Measurements from ENCODE around the gene RSPO3.

RSPO3 gene

DNA sequence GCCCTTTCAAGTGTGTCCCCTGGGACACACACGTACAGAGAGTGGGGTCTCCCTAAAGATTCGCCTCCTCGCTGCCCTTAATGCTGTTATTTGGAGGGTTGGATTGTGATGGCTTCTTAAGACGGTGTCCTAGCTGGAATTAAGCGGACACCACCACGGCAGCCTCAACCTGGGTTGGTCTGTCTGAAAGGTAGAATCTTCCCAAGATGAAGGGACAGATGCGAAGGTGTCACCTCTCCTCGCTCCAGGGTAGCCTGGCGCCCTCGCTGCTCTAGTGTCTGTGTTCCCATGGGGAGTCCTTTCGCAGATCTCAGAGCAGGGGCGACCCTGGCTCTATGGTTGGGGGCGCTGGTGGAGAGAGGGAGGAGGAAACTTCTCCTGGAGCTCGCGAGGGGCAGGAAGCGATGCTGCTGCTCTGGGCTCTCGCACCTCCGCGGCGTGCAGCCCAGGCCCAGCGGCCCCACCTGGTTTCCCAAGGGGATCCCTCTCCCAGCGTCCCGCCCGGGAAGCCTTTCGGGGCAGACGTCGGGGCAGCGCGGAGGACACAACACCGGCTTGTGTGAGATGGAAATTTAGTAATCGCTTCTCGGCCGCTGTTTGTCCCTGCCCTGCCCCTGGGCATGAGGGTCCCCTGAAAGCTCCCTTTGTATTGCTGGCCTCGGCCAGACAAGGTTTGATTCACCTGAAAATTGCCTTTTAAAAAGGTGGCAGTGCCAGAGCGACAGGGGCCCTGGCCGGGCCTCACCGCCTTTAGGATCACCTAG lies 1.7 kb downstream of the RSPO3 start:
- TF ChIP-seq, protein P1, sequence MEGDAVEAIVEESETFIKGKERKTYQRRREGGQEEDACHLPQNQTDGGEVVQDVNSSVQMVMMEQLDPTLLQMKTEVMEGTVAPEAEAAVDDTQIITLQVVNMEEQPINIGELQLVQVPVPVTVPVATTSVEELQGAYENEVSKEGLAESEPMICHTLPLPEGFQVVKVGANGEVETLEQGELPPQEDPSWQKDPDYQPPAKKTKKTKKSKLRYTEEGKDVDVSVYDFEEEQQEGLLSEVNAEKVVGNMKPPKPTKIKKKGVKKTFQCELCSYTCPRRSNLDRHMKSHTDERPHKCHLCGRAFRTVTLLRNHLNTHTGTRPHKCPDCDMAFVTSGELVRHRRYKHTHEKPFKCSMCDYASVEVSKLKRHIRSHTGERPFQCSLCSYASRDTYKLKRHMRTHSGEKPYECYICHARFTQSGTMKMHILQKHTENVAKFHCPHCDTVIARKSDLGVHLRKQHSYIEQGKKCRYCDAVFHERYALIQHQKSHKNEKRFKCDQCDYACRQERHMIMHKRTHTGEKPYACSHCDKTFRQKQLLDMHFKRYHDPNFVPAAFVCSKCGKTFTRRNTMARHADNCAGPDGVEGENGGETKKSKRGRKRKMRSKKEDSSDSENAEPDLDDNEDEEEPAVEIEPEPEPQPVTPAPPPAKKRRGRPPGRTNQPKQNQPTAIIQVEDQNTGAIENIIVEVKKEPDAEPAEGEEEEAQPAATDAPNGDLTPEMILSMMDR (IDR thresholded peaks at IDR 0.05; ENCODE audit: low read length): no peak
- TF ChIP-seq EZH2 (IDR thresholded peaks at IDR 0.05; ENCODE audit: borderline replicate concordance, low read length): no peak

DNA sequence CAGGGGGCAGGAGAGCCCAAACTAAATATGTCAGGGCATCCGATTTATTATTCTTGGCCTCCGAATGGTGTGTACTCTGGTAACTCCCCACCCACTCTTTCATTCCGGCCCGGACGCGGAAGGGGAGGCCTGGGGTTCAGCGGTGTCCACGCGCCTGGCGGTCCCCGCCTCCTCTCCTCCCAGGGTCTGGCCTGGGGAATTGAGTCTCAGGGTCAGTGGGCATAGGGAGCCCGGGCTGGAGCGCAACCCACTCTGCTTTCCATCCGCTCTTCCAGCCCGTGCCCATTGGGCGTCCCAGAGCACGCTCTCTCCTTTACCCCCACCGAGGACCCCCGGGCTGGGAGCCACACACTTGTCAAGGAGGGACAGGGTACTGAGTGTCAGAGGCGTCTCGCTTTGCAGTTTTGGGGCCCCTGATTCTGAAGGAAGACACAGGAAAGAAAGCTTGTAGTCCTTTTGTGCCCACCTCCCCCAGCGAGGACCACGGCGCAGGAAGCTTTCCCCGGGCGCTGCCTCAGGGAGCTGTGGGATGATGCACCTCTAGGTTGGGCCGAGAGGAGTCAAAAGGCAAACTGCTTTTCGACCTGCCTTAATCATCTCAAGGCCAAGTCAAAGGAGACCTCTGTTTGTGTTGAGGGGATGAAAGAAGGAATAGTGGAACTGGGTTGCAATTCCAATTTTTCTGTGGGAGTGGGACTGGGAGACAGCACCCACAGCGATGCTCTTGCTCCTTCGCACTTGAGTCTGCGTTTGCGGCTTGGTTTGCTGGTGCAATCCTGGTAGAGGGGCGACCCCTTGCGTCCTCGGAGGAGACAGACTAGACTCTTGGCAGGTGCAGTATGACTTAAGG lies 2.5 kb downstream of the RSPO3 start:
- no peak overlapping the region for H3K9ac ChIP-seq (ENCODE audit: low read length)
- H2AFZ ChIP-seq (ENCODE audit: low read length): no peak overlapping the region
- no peak overlapping the region for H3K4me2 ChIP-seq (ENCODE audit: low read length)
- no peaks in the 10 kb centered on the region for H3K9me3 ChIP-seq (ENCODE audit: low read length)
- H3K27ac ChIP-seq (ENCODE audit: low read depth, low read length, poor library complexity, severe bottlenecking): no peak overlapping the region
- no peak for TF ChIP-seq EZH2 (IDR thresholded peaks at IDR 0.05; ENCODE audit: borderline replicate concordance, low read length)
- TF ChIP-seq, protein P1 (IDR thresholded peaks at IDR 0.05; ENCODE audit: low read length): peak; percentile 87
- H3K4me3 ChIP-seq (ENCODE audit: low read depth, low read length, poor library complexity, severe bottlenecking): no peak overlapping the region
- no peaks in the 10 kb centered on the region for H3K4me1 ChIP-seq (ENCODE audit: insufficient read depth, low read length, severe bottlenecking)
- no peaks in the 10 kb centered on the region for H3K27me3 ChIP-seq (ENCODE audit: insufficient read depth, low read length)
- H3F3A ChIP-seq (ENCODE audit: insufficient read depth, low read length): no peaks in the 10 kb centered on the region
- no peaks in the 10 kb centered on the region for H4K20me1 ChIP-seq (ENCODE audit: insufficient read depth, low read length)
- no peaks in the 10 kb centered on the region for H3K79me2 ChIP-seq (ENCODE audit: insufficient read depth, low read length)
- no peaks in the 10 kb centered on the region for H3K9me2 ChIP-seq (ENCODE audit: low read depth, low read length)
- H3K36me3 ChIP-seq (ENCODE audit: insufficient read depth, low read length): no peaks in the 10 kb centered on the region

More for the DNA sequence above, 1.7 kb downstream of the RSPO3 start:
- Histone ChIP-seq H3K9me2 (ENCODE audit: low read depth, low read length) (no peaks in the 10 kb centered on the region), H3K36me3 (ENCODE audit: insufficient read depth, low read length) (no peaks in the 10 kb centered on the region), H3K79me2 (ENCODE audit: insufficient read depth, low read length) (no peaks in the 10 kb centered on the region), H3K4me2 (ENCODE audit: low read length) (peak overlapping the region; percentile 52; the same call in 1 of the 2 replicates), H3K27me3 (ENCODE audit: insufficient read depth, low read length) (no peaks in the 10 kb centered on the region), H2AFZ (ENCODE audit: low read length) (no peak overlapping the region), H4K20me1 (ENCODE audit: insufficient read depth, low read length) (no peaks in the 10 kb centered on the region), H3K9me3 (ENCODE audit: low read length) (no peaks in the 10 kb centered on the region), H3K9ac (ENCODE audit: low read length) (no peak overlapping the region), H3K4me1 (ENCODE audit: insufficient read depth, low read length, severe bottlenecking) (no peaks in the 10 kb centered on the region), H3K4me3 (ENCODE audit: low read depth, low read length, poor library complexity, severe bottlenecking) (peak overlapping the region; percentile 35), H3F3A (ENCODE audit: insufficient read depth, low read length) (no peaks in the 10 kb centered on the region), H3K27ac (ENCODE audit: low read depth, low read length, poor library complexity, severe bottlenecking) (no peak overlapping the region)

DNA sequence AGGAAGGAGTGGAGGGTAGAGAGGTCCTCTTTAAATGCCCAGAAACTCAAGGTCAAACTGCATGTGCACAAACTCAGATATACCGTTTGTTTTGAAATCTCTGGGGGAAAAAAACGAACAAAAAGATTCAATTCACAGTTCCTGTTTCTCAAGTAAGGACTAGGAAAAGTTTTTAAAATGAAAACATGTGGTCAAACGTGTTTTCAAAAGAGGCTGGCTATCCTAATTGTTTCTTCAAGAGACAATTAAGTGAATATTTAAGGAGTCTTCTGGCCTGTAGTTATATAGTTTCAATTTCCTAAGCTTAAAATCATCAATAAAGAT lies 3.1 kb downstream of the RSPO3 start:
- no peaks in the 10 kb centered on the region for H3K9me2 ChIP-seq (ENCODE audit: low read depth, low read length)
- H3K4me1 ChIP-seq (ENCODE audit: insufficient read depth, low read length, severe bottlenecking): no peaks in the 10 kb centered on the region
- no peaks in the 10 kb centered on the region for H3K79me2 ChIP-seq (ENCODE audit: insufficient read depth, low read length)
- no peaks in the 10 kb centered on the region for H3K27me3 ChIP-seq (ENCODE audit: insufficient read depth, low read length)
- no peak overlapping the region for H3K4me3 ChIP-seq (ENCODE audit: low read depth, low read length, poor library complexity, severe bottlenecking)
- no peak overlapping the region for H3K9ac ChIP-seq (ENCODE audit: low read length)
- TF ChIP-seq EZH2 (IDR thresholded peaks at IDR 0.05; ENCODE audit: borderline replicate concordance, low read length): no peak
- TF ChIP-seq, protein P1 (IDR thresholded peaks at IDR 0.05; ENCODE audit: low read length): no peak
- H3K36me3 ChIP-seq (ENCODE audit: insufficient read depth, low read length): no peaks in the 10 kb centered on the region
- no peak overlapping the region for H3K4me2 ChIP-seq (ENCODE audit: low read length)
- H2AFZ ChIP-seq (ENCODE audit: low read length): no peak overlapping the region
- no peak overlapping the region for H3K27ac ChIP-seq (ENCODE audit: low read depth, low read length, poor library complexity, severe bottlenecking)
- no peaks in the 10 kb centered on the region for H3F3A ChIP-seq (ENCODE audit: insufficient read depth, low read length)
- no peaks in the 10 kb centered on the region for H3K9me3 ChIP-seq (ENCODE audit: low read length)
- no peaks in the 10 kb centered on the region for H4K20me1 ChIP-seq (ENCODE audit: insufficient read depth, low read length)
